Upper lobe of right lung (tissue), 1 donor: Measurements from ENCODE around the gene NEO1. TPM values are rescaled to one million over a fixed set of nuclear protein-coding genes. Genes with fewer than 3 reads are reported as not detected.

ENCODE experiments used
- ATAC-seq: fragments of 200-7000 bp; cut with Tn5 transposase; one replicate; pipeline ENCODE4 v1.9.1; 2020; ENCODE audit warnings: mild to moderate bottlenecking, moderate library complexity
- DNase-seq: peaks from one replicate; pipeline ENCODE4 v3.0.0-alpha.2; 2020
- H3K27ac ChIP-seq: fragments of 200-600 bp; one replicate; pipeline ENCODE4 v1.8.0; 2022
- H3K27me3 ChIP-seq: fragments of 200-600 bp; one replicate; pipeline ENCODE4 v1.8.0; 2022; ENCODE audit warnings: mild to moderate bottlenecking
- H3K36me3 ChIP-seq: fragments of 200-600 bp; one replicate; pipeline ENCODE4 v1.8.0; 2022
- H3K4me1 ChIP-seq: fragments of 200-600 bp; one replicate; pipeline ENCODE4 v1.8.0; 2022
- H3K4me3 ChIP-seq: fragments of 200-600 bp; one replicate; pipeline ENCODE4 v1.8.0; 2022; ENCODE audit warnings: mild to moderate bottlenecking
- H3K9me3 ChIP-seq: fragments of 200-600 bp; one replicate; pipeline ENCODE4 v1.8.0; 2022
- intact Hi-C: fragments of 100-400 bp; cut with DNase I; formaldehyde crosslinking; loops from one replicate; pipeline ENCODE4 v1.11.0; 2022
- total RNA-seq: library from RNA; stranded (reverse); fragmentation: NEBNext Ultra II Directional; extraction: Animal tissue kit (Norgen Biotek cat#: 25700); gene quantifications from one replicate; pipeline ENCODE4 v1.2.1, GENCODE V29; 2021
- TF ChIP-seq, protein P1 (sequence below): fragments of 200-600 bp; IDR thresholded peaks from one replicate; pipeline ENCODE4 v1.8.0; 2022; ENCODE audit warnings: antibody characterized with exemption
- donor health status: DM: no; HTN: yes; CAD: no; lungs with severe emphysema.

NEO1 gene
- total RNA-seq, 1 donor from 2014 or later = 44.8 TPM

DNA sequence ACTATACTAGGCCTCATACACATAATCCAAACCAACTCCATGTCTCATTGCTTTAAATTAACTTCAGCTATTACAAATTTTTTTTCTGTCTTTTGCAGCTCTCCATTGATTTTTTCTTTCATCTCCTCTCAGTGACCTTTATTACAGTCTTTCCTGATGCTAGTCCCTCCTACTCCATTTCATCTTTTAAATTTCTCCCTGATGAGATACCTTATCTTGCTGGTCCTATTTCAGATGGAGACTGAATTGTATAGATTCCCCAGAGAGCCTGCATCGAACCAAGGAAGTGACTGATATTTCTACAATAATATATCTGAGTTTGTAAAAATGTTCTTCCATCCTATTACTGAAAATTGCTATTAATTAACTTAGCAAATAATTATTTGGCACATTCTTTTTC is 45.7 kb upstream of the NEO1 start:
- Histone ChIP-seq H3K27ac (no peak overlapping the region), H3K9me3 (no peaks in the 10 kb centered on the region), H3K4me3 (no peak overlapping the region), H3K27me3 (peaks cover 32% of the 10 kb centered on the region), H3K36me3 (no peaks in the 10 kb centered on the region), H3K4me1 (no peaks in the 10 kb centered on the region)
- DNase-seq (no peak), ATAC-seq (no peak)
- intact Hi-C loops = no loop called here
- TF ChIP-seq, protein P1, sequence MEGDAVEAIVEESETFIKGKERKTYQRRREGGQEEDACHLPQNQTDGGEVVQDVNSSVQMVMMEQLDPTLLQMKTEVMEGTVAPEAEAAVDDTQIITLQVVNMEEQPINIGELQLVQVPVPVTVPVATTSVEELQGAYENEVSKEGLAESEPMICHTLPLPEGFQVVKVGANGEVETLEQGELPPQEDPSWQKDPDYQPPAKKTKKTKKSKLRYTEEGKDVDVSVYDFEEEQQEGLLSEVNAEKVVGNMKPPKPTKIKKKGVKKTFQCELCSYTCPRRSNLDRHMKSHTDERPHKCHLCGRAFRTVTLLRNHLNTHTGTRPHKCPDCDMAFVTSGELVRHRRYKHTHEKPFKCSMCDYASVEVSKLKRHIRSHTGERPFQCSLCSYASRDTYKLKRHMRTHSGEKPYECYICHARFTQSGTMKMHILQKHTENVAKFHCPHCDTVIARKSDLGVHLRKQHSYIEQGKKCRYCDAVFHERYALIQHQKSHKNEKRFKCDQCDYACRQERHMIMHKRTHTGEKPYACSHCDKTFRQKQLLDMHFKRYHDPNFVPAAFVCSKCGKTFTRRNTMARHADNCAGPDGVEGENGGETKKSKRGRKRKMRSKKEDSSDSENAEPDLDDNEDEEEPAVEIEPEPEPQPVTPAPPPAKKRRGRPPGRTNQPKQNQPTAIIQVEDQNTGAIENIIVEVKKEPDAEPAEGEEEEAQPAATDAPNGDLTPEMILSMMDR = no peak

DNA sequence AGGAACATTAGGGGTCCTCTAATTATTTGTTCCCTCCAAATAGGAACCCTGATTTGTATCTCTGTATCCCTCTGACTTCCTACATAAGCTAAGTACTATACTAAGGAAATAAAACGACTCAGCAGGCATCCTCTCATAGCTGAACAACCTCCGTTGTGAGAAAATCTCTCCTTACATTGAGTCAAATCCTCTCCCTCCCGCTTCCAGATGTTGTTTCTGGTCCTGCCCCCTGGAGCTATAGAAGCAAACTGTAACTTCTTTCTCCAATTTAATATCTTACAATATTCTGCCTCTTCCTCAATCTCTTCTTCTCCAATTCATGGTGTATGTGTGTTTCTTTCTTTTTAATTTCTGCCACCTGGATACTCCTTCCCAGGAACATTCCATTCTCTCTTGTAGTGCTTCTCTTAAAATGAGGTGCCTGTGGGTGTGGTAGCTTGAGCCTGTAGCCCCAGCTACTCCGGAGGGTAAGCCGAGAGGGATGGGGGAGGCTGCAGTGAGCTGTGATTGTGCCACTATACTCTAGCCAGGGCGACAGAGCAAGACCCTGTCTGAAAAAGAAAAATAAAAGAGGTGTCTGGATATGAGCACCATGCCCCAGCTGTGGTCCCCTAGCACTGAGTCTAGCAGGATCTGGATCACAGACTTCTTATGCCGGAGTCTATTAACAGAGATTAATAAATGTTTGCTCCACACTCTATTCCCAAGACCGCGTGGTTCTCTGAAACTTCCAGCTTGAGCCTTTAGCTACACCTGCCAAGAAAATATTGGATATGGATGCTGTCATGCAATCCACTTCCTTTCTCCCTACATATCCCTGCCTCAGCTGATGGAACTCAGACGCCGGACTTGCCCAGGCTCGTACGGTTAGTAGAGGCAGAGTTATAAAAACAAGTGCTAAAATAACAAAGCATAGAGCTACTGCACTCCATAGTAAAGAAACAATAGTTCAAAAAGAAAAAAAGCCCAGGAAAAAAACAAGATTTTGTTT is 42.9 kb upstream of the NEO1 start:
- DNase-seq = no peak
- Histone ChIP-seq H3K36me3 (no peaks in the 10 kb centered on the region), H3K27me3 (peaks cover 22% of the 10 kb centered on the region), H3K9me3 (no peaks in the 10 kb centered on the region), H3K27ac (no peak overlapping the region), H3K4me1 (no peaks in the 10 kb centered on the region), H3K4me3 (no peak overlapping the region)
- intact Hi-C loops = no loop called here
- TF ChIP-seq, protein P1 = no peak
- peak; percentile 82 for ATAC-seq

DNA sequence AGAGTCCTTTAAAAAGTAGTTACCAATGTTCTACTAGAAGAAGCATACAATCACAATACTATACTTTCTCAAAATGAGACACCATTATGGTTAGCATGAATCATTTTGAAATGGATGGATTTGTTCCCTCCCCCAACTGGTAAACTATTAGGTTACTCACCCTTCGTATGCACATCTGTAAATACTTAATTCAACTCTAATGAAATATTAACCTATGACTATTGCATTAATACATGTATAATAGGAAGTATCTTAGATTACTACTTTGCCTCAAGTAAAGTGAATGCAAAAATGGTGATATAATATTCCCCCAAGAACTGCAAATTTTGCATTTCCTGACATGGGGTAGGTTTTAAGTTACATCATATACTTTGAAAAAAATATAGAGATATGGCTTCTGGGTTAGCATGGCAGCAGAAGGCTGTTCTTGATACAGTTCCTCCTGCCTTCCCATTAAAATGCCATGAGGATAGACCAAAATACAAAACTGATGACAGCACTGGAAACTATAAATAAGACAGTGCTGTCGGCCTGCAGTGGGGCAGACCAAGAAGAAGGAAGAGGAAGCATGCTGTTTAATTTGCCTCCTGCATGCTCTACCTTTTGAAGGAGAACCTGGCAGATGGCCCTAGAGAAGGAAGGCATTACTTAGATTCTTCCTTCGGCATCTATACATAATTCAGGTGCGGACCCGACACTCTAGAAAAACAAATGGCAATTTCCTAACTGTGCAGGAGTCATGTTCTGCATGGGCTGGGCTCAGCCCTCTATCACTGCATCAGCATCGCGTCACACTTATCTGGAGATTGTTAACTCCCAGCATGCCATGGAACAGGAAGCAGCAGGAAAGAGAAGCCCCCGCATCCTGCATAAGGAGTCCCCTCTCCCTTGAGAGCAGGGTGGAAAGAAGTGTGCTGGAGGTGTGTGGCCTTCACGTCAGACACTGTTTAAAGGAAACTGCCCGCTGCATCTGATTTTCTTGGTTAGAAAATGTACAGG is 41.8 kb upstream of the NEO1 start:
- ATAC-seq (no peak), DNase-seq (no peak)
- peaks cover 15% of the 10 kb centered on the region for H3K27me3 ChIP-seq
- intact Hi-C loops = no loop called here
- no peaks in the 10 kb centered on the region for H3K4me1 ChIP-seq
- H3K9me3 ChIP-seq = no peaks in the 10 kb centered on the region
- H3K27ac ChIP-seq = no peak overlapping the region
- no peak overlapping the region for H3K4me3 ChIP-seq
- H3K36me3 ChIP-seq = no peaks in the 10 kb centered on the region
- TF ChIP-seq, protein P1 = no peak

DNA sequence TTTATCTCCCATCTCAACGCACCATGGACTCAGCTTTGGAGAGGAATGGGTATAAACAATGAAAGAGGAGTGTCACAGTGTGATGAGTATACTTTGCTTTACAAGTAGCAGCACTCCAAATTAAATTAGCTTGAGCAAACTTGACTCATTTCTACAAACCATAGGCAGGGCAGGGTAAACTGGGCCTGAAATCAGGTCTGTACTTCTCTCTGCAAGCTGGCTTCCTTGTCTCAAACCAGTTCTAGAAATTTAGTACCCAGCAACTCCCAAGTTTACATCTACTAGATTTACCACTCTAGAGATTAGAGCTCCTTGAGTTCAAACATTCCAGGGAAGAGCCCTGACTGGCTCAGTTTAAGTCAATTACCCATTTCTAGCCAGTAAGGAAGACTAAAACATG is 37.4 kb upstream of the NEO1 start:
- no peaks in the 10 kb centered on the region for H3K4me1 ChIP-seq

DNA sequence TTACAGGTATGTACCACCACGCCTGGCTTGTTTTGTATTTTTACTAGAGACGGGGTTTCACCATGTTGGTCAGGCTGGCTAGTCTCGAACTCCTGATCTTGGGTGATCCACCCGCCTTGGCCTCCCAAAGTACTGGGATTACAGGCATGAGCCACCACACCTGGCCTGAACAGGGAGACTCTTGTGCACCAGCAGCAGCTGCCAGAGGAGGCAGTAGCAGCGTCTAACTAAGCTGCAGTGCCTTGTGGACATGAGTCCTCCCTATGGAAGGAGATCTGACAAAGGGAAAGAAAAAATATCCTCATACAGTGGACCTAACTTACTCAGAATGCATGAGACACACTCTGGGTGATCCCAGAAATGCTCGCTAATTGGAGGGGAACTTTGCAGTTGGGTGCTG is 36.8 kb upstream of the NEO1 start:
- no peak overlapping the region for H3K27ac ChIP-seq
- TF ChIP-seq, protein P1 = no peak
- ATAC-seq (no peak), DNase-seq (no peak)
- intact Hi-C loops = no loop called here
- no peaks in the 10 kb centered on the region for H3K9me3 ChIP-seq
- no peak overlapping the region for H3K4me3 ChIP-seq
- no peaks in the 10 kb centered on the region for H3K27me3 ChIP-seq
- no peaks in the 10 kb centered on the region for H3K4me1 ChIP-seq
- no peaks in the 10 kb centered on the region for H3K36me3 ChIP-seq

More for the DNA sequence above, 37.4 kb upstream of the NEO1 start:
- Histone ChIP-seq H3K27ac (no peak overlapping the region), H3K27me3 (no peaks in the 10 kb centered on the region), H3K4me3 (no peak overlapping the region), H3K9me3 (no peaks in the 10 kb centered on the region), H3K36me3 (no peaks in the 10 kb centered on the region)
- no peak for DNase-seq
- intact Hi-C loops = no loop called here
- no peak for ATAC-seq
- TF ChIP-seq, protein P1 = no peak
